GOT3 (cell line): Measurements from ENCODE around the gene TOPAZ1.

Experiments
- DNase-seq: peaks from one replicate; lab custom pipeline; 2025; ENCODE audit warnings: mixed read lengths; lab: John Stamatoyannopoulos, UW

TOPAZ1 gene

DNA sequence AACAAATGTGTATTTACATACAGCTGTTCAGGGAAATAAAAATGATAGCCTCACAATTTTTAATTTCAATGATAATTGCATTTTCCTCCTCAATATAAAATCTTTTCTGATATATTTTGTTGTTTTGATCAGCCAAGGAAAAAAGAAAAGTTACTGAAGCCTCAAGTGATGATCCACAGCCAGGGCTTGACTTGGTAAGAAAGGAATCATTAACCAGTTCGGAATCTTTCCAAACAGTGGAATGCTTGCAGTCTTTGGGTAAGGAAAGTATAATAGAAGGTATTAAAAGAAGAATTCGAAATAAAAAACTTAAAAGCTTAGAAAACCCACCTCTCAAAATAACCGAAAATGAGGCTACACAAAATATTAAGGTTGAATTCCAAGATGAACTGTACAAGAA, 1.0 kb downstream of the TOPAZ1 start:
- no peak for DNase-seq

DNA sequence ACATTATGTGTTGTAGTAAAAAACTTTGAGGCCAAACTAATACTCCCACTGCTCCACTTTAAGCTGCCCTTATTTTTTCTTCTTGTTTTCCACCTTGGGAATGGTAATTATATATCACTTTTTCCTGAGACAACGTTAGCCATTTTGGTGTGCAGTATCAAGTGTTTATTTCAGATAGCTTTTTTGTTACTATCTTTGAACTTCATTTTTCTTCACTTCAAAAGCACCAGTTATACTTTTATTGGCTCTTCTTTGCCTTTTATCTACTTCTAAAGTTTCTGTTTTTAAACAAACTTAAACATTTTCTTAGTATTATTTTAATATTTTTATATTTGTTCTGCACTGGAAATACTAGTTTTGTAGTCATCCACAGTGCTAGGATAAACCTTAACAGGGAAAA, 6.5 kb downstream of the TOPAZ1 start:
- no peak for DNase-seq

DNA sequence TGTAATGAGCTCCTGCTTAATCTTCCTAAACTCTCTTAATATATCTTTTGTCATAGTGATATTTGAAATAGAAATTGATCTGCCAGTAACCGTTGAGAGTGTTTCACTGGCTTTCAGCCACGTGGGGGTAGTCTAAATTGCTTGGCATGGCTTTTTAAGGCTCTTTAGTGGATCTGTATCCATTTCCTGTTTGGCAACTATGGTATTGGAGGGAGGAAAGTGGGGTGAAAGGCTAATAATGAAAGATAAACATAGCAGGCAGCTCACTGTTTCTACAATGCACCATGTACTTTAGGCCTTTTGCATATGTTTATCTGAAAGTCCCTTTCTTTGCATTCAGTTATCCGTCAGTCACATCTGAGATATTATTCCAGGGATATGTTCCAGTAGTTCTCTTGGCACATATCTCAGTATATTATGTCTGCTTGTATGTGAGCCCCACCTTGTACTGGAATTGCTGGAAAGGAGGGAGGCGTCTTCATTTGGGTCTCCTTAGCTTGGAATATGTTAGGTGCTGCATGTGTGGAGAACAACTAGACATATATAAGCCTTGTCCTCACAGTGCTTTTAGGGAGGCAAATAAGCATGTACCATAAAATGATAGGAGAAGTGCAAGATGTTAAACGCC, 10.8 kb downstream of the TOPAZ1 start:
- DNase-seq = no peak

DNA sequence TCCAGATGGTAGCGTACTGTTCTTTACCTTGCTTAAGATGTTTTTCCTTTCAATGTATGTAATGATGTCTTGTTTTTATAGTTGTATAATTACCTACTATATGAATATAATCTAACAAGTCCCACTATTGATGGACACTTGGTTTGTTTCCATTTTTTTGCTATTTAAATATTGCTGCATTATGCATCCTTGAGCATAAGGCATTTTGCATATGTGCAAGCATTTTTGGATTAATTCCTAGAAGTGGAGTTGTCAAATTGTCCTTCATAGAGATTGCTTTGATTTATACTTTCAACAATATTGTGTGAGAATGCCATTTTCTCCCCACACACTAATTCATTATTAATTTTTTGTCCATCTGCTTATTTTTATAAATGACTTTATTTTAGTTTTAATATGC, 17.7 kb downstream of the TOPAZ1 start:
- no peak for DNase-seq

- no peak for DNase-seq
Measured at GRCh38 chr3:44264146-44264545, 22.5 kb downstream of the TOPAZ1 start.

DNA sequence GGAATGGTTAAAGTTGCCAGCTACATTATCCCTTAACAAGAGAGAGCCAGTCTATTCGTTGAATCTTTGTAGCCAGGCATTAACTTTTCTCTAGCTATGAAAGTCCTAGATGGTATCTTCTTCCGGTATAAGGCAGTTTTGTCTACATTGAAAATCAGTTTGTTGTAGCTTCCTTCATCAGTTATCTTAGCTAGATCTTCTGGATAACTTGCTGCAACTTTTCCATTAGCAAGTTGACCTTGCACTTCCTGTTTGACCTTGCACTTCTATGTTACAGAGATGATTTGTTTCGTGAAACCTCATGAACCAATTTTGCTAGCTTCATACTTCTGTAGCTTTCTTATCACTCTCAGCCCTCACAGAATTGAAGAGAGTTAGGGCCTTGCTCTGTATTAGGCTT, 24.1 kb downstream of the TOPAZ1 start:
- DNase-seq = no peak

GRCh38 chr3:44272191-44272590, 30.5 kb downstream of the TOPAZ1 start:
- DNase-seq = no peak

GRCh38 chr3:44277925-44278324, 36.2 kb downstream of the TOPAZ1 start:
- DNase-seq = no peak

GRCh38 chr3:44280077-44280476, 38.4 kb downstream of the TOPAZ1 start:
- DNase-seq = no peak

DNA sequence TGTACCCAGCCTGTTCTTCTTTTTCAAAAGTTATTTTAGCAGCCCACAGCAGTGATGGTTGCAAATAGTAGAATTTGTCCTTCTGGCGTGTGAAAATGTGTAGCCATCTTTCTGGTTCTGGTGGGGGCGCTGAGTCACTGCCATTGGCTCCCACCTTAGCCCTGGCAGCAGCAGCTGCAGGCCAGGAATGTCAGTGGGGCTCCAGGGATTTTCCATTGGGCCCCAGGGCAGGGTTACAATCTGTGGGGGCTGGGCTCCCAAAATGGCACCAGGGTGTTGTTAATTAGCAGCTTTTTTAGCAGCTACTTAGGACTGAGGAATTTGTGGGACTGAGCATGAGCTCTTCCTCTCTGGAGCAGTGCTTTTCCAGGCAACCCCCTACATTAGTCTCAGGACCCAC, 38.9 kb downstream of the TOPAZ1 start:
- DNase-seq = no peak

DNA sequence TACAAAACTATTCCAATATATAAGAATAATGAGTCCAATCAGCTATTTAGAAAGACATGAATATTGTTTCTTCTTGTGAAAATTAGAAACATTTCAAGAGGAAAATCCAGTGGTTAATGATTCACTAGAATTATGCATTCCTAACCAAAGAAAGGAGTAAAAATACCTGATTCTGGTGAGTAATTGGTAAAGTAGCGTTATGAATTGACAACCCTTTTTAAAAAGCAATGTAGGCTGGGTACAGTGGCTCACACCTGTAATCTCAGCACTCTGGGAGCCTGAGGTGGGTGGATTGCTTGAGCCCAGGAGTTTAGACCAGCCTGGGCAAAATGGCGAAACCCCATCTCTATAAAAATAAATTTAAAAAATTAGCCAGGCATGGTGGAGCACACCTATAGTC, 43.3 kb downstream of the TOPAZ1 start:
- no peak for DNase-seq

DNA sequence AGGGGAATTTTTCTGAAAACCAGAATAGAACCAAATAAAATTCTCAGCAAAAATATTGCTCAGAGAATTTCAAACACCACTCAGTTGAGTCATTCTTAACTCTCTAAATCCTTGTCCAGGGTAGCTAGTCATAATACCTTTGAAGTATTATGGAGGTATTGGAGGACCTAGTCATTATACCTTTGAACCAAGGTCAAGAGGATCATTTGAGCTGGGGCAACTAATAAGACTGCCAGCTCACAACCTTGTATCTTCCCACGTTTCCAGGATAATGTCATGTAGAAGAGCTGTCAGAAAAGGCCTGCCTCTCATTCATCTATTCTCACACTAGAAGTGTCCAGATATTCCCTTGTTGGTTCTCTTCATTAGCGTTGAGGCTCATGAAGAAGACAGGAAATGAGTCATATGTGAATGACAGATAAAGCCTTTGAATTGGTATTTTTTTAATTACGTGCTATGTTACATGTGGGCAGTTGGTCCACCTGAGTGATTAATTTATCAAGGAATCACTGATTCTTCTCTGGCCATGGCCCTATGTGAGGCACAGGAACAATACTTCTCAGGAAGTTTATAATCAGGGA, 48.3 kb downstream of the TOPAZ1 start:
- no peak for DNase-seq

DNA sequence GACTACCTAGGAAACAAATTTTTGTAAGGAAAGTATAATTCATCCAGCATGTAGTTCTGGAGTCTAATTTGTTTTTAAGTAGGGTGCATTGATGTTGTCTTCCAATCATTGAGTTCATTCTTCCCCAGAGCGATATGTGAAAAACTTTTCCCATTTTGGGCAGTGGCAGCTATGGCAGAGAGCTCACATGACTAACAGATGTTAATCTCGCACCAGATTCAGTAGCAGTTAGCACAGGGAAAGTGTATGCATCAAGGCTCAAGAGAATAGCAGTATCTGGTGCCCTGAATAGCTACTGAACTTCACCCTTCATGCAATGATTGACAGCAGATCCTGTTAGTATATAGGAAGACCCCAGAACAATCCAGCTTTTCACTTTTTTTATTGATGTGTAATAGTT, 50.6 kb downstream of the TOPAZ1 start:
- no peak for DNase-seq

DNA sequence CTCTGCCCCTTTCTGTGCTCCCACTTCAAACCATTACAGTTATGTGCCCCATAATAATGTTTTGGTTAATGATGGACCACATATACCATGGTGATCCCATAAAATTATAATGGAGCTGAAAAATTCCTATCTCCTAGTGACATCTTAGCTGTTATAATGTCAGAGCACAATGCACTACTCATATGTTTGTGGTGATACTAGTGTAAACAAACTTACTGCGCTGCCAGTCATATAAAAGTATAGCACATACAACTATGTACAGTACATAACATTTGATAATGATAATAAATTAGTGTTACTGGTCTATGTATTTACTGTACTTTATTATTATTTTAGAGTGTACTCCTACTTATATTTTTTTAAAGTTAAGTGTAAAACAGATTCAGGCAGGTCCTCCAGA, 51.3 kb downstream of the TOPAZ1 start:
- no peak for DNase-seq

DNA sequence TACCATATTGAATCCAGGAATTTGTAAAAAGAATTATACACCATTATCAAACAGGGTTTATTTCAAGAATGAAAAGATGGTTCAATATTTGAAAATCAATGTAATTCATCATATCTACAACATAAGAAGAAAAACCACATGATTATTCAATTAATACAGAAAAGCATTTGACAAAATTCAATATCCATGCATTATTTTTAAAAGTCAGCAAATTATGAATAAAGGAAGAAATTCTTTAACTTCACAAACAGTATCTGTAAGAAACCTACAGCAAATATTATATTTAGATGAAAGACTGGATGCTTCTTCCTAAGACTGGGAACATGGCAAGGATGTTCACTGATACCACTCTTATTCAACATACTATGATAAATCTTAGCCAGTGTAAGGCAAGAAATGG, 55.6 kb downstream of the TOPAZ1 start:
- no peak for DNase-seq

DNA sequence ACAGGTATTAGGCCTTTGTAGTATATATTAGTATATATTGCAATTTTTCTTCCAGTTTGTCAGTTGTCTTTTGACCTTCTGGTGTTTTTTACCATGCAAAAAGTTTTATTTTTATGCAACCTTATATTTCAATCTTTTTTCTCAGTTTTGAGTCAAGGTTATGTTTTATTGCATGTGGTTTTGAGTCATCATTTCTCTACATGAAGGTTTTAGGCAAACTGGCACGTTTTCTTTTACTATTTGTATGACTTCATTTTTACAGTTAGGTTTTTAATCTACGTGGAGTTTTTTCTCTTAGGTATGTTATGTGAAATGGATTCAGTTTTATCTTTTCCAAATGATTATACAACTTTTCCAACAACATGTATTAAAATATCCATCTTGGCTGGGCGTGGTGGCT, 60.1 kb downstream of the TOPAZ1 start:
- no peak for DNase-seq

- DNase-seq = no peak
Measured at GRCh38 chr3:44309500-44309899, 67.8 kb downstream of the TOPAZ1 start.

- DNase-seq = no peak
Measured at GRCh38 chr3:44318891-44319311, 77.2 kb downstream of the TOPAZ1 start.

- no peak for DNase-seq
Measured at GRCh38 chr3:44321335-44321734, 79.6 kb downstream of the TOPAZ1 start.

- no peak for DNase-seq
Measured at GRCh38 chr3:44323341-44323955, 81.8 kb downstream of the TOPAZ1 start.

DNA sequence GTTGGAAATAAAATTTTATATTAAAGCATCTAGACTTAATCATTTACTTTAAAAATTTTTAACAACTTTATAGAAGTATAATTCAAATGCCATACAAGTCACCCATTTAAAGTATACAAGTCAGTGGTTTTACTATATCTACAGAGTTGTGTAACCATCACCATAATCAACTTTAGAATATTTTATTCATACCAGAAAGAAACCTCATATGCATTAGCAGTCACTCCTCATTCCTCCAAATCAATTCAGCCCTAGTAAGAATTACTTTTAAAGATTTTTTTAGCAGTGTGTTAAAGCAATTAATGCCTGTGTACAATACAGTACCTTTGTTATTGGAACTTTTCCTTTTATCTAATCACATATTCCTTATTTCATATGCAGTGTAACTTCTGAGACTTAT, 82.9 kb downstream of the TOPAZ1 start:
- DNase-seq = no peak

DNA sequence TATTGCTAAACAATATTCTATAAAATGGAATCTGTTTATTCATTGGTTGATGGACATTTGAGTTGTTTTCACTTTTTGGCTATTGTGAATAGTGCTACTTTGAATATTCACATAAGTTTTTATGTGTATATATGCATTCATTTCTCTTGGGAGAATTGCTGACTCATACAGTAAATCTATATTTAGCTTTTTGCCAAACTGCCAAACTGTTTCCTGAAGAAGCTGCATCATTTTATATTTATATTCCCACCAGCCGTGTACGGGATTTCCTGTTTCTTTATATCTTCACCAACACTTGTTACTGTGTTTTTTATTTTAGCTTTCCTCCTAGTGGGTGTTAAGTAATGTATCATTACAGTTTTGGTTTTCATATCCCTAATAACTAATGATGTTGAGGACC, 84.3 kb downstream of the TOPAZ1 start:
- DNase-seq = no peak

GRCh38 chr3:44326515-44326914, 84.8 kb downstream of the TOPAZ1 start:
- DNase-seq = no peak

DNA sequence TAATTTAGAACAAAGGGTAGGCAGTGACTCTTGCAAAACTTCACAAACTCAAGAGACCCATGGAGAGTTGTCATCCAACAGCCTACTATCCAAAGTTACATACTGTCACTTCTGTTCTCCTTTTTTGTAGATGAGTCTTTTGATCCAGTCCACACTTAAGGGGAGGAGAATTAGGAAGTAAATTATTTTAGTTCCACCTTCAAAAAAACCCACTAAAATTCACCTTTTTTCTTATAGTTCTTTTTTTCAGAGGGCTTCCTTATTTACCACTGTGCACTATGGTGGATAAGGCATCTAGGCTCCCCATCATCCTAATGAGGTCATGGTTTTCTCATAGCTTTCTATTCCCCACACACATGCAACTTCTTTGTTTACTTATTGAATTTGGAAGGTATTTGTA, 88.3 kb downstream of the TOPAZ1 start:
- no peak for DNase-seq
